ENCODE measurements around the gene ZNF24. TPM values are rescaled to one million over a fixed set of nuclear protein-coding genes. Genes with fewer than 3 reads are reported as not detected.

Gene ZNF24
- total RNA-seq, 4 donors from 2014 or later = 30.5 to 50.7 (median 36.3) TPM

- H3K27me3 ChIP-seq = no peaks in the 10 kb centered on the region
- H3K4me3 ChIP-seq = no peak overlapping the region
- peak overlapping the region in 1 of 4 donors; percentile 39 for H3K27ac ChIP-seq
- ATAC-seq (no peak), DNase-seq (no peak)
- H3K36me3 ChIP-seq = no peaks in the 10 kb centered on the region
- no peaks in the 10 kb centered on the region for H3K9me3 ChIP-seq
- intact Hi-C loops (cut with DNase I; ENCODE audit: low total_unique reads) = no loop called here
- in situ Hi-C loops (cut with MboI; ENCODE audit: low sequenced_read_pairs in 4 of 4) = loop anchor here in 1 of 4 donors (25.0 kb wide), 1 partner anchor 573 kb away; the partner anchor contains the start of gene RMP24
- no peaks in the 10 kb centered on the region for H3K4me1 ChIP-seq
- TF ChIP-seq CTCF (IDR thresholded peaks at IDR 0.05 in 4 of 5, conservative IDR thresholded peaks at IDR 0.05 in 1 of 5) (no peak), POLR2A (IDR thresholded peaks at IDR 0.05) (no peak)
Measured at GRCh38 chr18:35389095-35389618, 44.9 kb upstream of the ZNF24 start.

GRCh38 chr18:35387152-35387571 lies 42.9 kb upstream of the ZNF24 start:
- in situ Hi-C loops (cut with MboI; ENCODE audit: low sequenced_read_pairs in 4 of 4) (loop anchor here in 1 of 4 donors (25.0 kb wide), 1 partner anchor 575 kb away; the partner anchor contains the start of gene RMP24), intact Hi-C loops (cut with DNase I; ENCODE audit: low total_unique reads) (no loop called here)
- DNase-seq = no peak

GRCh38 chr18:35386600-35387100 lies 42.4 kb upstream of the ZNF24 start:
- Histone ChIP-seq H3K36me3 (no peaks in the 10 kb centered on the region), H3K27me3 (no peaks in the 10 kb centered on the region), H3K4me3 (no peak overlapping the region), H3K27ac (no peak overlapping the region), H3K9me3 (no peaks in the 10 kb centered on the region), H3K4me1 (no peaks in the 10 kb centered on the region)
- DNase-seq = peak in 1 of 2 donors; percentile 26
- in situ Hi-C loops (cut with MboI; ENCODE audit: low sequenced_read_pairs in 4 of 4) (loop anchor here in 1 of 4 donors (25.0 kb wide), 1 partner anchor 576 kb away; the partner anchor contains the start of gene RMP24), intact Hi-C loops (cut with DNase I; ENCODE audit: low total_unique reads) (no loop called here)
- ATAC-seq = peak in 1 of 2 donors; percentile 70
- TF ChIP-seq CTCF (IDR thresholded peaks at IDR 0.05 in 4 of 5, conservative IDR thresholded peaks at IDR 0.05 in 1 of 5) (peak; percentile 38 to 84 (median 55)), POLR2A (IDR thresholded peaks at IDR 0.05) (no peak)

More at GRCh38 chr18:35387152-35387571, 42.9 kb upstream of the ZNF24 start:
- H3K27me3 ChIP-seq = no peaks in the 10 kb centered on the region
- no peak overlapping the region for H3K27ac ChIP-seq
- no peaks in the 10 kb centered on the region for H3K36me3 ChIP-seq
- no peaks in the 10 kb centered on the region for H3K4me1 ChIP-seq
- H3K9me3 ChIP-seq = no peaks in the 10 kb centered on the region
- TF ChIP-seq CTCF (IDR thresholded peaks at IDR 0.05 in 4 of 5, conservative IDR thresholded peaks at IDR 0.05 in 1 of 5) (no peak), POLR2A (IDR thresholded peaks at IDR 0.05) (no peak)
- ATAC-seq = no peak
- H3K4me3 ChIP-seq = no peak overlapping the region

GRCh38 chr18:35383136-35383535 lies 38.9 kb upstream of the ZNF24 start:
- H3K27me3 ChIP-seq = peaks cover 0 to 8% (median 4%) of the 10 kb centered on the region in 3 donors
- H3K36me3 ChIP-seq = no peaks in the 10 kb centered on the region
- H3K9me3 ChIP-seq = no peaks in the 10 kb centered on the region
- intact Hi-C loops (cut with DNase I; ENCODE audit: low total_unique reads) (no loop called here), in situ Hi-C loops (cut with MboI; ENCODE audit: low sequenced_read_pairs in 4 of 4) (loop anchor here in 1 of 4 donors (25.0 kb wide), 1 partner anchor 579 kb away; the partner anchor contains the start of gene RMP24)
- no peak overlapping the region for H3K4me3 ChIP-seq
- DNase-seq = no peak
- H3K4me1 ChIP-seq = no peaks in the 10 kb centered on the region
- no peak for TF ChIP-seq CTCF (IDR thresholded peaks at IDR 0.05 in 4 of 5, conservative IDR thresholded peaks at IDR 0.05 in 1 of 5)
- no peak for TF ChIP-seq POLR2A (IDR thresholded peaks at IDR 0.05)
- no peak overlapping the region for H3K27ac ChIP-seq
- ATAC-seq = no peak
